Astrocyte of the spinal cord (primary cell): ENCODE measurements around the gene LHFPL2.
"Not testable (repeated sequence)": the region's sequence is repeated elsewhere in the genome, so short reads cannot be mapped to it uniquely, and the experiment has no call there.

Experiments
- DNase-seq: peaks from one replicate; pipeline ENCODE4 v3.0.0; 2011; ENCODE audit warnings: low read depth, low spot score
- H3K4me3 ChIP-seq: 2 replicates; pipeline ENCODE4 v1.5.1; 2011; ENCODE audit warnings: low read depth, mild to moderate bottlenecking, low read length, moderate library complexity
- in situ Hi-C: cut with HindIII; loops from 2 replicates; pipeline ENCODE4 v1.10.0; 2017; ENCODE audit warnings: low sequenced_read_pairs
- TF ChIP-seq, protein P1 (sequence below): IDR thresholded peaks from 2 replicates; pipeline ENCODE4 v1.5.1; 2012; ENCODE audit warnings: low read depth, mild to moderate bottlenecking, low read length, inconsistent platforms

LHFPL2 gene

GRCh38 chr5:78648359-78649210 is at the start of gene LHFPL2:
Gene LHFPL2 (minus strand): TSS chr5:78648772. CDS start chr5:78510213, 138,559 bp downstream.
- H3K4me3 ChIP-seq: peak within 1 kb of the TSS; percentile 58
- TF ChIP-seq, protein P1, sequence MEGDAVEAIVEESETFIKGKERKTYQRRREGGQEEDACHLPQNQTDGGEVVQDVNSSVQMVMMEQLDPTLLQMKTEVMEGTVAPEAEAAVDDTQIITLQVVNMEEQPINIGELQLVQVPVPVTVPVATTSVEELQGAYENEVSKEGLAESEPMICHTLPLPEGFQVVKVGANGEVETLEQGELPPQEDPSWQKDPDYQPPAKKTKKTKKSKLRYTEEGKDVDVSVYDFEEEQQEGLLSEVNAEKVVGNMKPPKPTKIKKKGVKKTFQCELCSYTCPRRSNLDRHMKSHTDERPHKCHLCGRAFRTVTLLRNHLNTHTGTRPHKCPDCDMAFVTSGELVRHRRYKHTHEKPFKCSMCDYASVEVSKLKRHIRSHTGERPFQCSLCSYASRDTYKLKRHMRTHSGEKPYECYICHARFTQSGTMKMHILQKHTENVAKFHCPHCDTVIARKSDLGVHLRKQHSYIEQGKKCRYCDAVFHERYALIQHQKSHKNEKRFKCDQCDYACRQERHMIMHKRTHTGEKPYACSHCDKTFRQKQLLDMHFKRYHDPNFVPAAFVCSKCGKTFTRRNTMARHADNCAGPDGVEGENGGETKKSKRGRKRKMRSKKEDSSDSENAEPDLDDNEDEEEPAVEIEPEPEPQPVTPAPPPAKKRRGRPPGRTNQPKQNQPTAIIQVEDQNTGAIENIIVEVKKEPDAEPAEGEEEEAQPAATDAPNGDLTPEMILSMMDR: no peak
- peak; percentile 73 for DNase-seq
- in situ Hi-C loops: no loop called here

GRCh38 chr5:78696637-78697036 is 48.1 kb upstream of the LHFPL2 start:
- TF ChIP-seq, protein P1: no peak
- no peak overlapping the region for H3K4me3 ChIP-seq
- in situ Hi-C loops: no loop called here
- no peak for DNase-seq

GRCh38 chr5:78696052-78696451 is 47.5 kb upstream of the LHFPL2 start:
- in situ Hi-C loops, DNase-seq, H3K4me3 ChIP-seq: not testable (repeated sequence)

DNA sequence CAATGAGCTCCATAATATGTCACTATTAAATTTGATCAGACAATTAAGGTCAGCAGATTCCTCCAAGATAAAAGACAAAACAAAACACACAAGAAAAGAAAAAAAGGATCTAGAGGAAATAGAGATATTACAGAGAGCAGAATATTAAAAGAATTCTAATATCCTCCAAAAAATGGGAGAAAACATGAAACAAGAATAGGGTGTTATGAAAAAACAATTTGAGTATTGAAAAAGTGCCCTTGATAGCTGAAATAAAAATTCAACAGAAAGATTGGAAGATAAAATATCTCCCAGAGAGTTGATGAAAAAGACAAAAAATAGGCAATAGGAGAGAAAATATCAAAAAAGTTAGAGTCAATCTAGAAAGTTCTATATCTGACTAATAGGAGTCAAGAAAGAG is 44.8 kb upstream of the LHFPL2 start:
- H3K4me3 ChIP-seq: no peak overlapping the region
- TF ChIP-seq, protein P1: no peak
- in situ Hi-C loops: no loop called here
- DNase-seq: no peak

DNA sequence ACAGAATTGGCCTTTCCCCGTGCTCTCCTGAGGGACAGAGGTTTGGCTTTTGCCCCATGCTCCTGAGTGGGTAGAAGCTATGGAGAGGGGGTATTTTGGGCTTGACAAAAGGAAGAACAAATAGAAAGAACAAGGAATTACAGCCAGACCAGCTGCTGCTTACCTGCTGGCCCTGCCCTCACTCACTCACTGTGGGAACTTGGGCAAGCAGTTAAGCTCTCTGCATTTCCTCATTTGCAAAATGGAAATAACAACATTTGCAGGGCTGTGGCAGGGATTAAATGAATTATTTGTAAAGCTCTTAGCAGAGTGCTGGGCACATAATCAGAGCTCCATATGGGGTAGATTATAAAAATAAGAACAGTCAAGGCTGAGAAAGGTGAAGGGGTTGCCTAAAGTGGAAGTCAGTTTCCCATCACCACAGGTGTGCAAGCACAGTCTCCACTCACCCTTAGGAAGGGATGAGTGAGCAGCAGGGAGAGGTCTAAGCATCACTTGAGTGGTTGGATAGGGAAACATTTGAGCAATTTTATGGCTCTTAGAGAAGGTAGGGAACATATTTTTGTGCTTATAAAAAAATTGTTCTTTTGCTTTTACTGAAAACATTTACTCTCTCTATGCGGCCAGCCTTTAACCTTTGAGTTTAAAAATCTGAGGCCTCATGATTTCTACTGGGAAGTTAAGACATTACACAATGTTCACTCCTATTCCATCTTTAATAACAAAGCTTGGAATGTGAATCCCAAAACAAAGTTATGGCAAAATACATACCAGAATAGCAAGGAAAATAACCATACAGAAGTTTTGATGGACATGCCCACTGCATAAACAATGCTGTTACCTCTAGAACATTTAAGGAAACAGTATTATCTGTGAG is 42.8 kb upstream of the LHFPL2 start:
- peak; percentile 43 for DNase-seq
- TF ChIP-seq, protein P1: no peak
- in situ Hi-C loops: no loop called here
- no peak overlapping the region for H3K4me3 ChIP-seq

DNA sequence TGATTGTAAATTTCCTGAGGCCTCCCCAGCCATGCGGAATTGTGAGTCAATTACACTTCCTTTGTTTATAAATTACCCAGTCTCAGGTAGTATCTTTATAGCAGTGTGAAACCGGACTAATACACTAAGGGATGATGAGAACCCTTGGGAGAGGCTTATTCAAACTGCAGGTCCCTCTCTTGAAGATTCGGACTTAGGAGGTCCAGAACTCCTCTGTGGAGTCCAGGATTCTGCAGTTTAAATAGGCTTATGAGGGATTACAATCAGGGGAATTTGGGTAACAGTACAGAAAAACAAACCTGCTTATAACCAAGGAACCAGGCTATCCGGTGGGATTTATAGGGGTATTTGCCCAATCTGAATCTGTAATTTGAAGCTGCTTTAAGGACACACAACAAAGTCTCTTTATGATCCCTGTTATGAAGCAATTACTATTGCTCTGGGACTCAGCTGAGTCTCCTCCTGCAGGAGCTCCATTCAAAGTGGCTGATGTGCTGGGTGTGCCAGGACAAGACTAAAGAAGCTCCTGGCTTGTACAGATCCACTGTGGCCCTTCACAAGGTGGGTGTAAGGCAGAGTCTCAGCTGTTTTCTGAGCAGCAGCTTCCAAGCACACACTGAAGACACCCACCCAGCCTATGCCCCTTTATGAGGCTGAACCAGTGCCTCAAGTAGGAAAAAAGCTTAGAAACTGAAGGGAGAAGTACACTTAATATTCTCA is 41.8 kb upstream of the LHFPL2 start:
- DNase-seq: no peak
- no peak overlapping the region for H3K4me3 ChIP-seq
- TF ChIP-seq, protein P1: no peak
- in situ Hi-C loops: no loop called here
